OCI-LY1 (cell line): ENCODE measurements around the gene FOXF1.

ENCODE experiments used
- H2AFZ ChIP-seq: fragments of 200-600 bp; sonication (generic), shearing (Covaris generic); 2 replicates; pipeline ENCODE4 v1.6.0; 2014; ENCODE audit warnings: antibody characterized with exemption, mild to moderate bottlenecking, low read length
- H3F3A ChIP-seq: fragments of 200-600 bp; sonication (generic), shearing (Covaris generic); 2 replicates; pipeline ENCODE4 v1.6.0; 2014; ENCODE audit warnings: mild to moderate bottlenecking, antibody characterized with exemption, low read length, moderate library complexity; ENCODE audit not compliant: insufficient read depth
- H3K27ac ChIP-seq: fragments of 200-600 bp; sonication (generic); 2 replicates; pipeline ENCODE4 v1.5.1; 2014; ENCODE audit warnings: low read length, mixed run types, mild to moderate bottlenecking, low read depth; ENCODE audit not compliant: poor library complexity, severe bottlenecking
- H3K27me3 ChIP-seq: fragments of 200-600 bp; sonication (generic); 2 replicates; pipeline ENCODE4 v1.6.0; 2014; ENCODE audit warnings: antibody characterized with exemption, mild to moderate bottlenecking, low read length, moderate library complexity; ENCODE audit not compliant: insufficient read depth
- H3K36me3 ChIP-seq: fragments of 200-600 bp; sonication (generic); 2 replicates; pipeline ENCODE4 v1.6.1; 2014; ENCODE audit warnings: mild to moderate bottlenecking, antibody characterized with exemption, low read length, moderate library complexity, mixed read lengths; ENCODE audit not compliant: insufficient read depth
- H3K4me1 ChIP-seq: fragments of 200-600 bp; sonication (generic); 2 replicates; pipeline ENCODE4 v1.5.1; 2014; ENCODE audit warnings: mild to moderate bottlenecking, low read length, moderate library complexity; ENCODE audit not compliant: insufficient read depth, severe bottlenecking
- H3K4me2 ChIP-seq: fragments of 200-600 bp; sonication (generic), shearing (Covaris generic); 2 replicates; pipeline ENCODE4 v1.6.1; 2014; ENCODE audit warnings: low read length
- H3K4me3 ChIP-seq: fragments of 200-600 bp; sonication (generic); 2 replicates; pipeline ENCODE4 v1.5.1; 2014; ENCODE audit warnings: low read length, low read depth, mild to moderate bottlenecking, mixed read lengths; ENCODE audit not compliant: poor library complexity, severe bottlenecking
- H3K79me2 ChIP-seq: fragments of 200-600 bp; shearing (Covaris generic); 2 replicates; pipeline ENCODE4 v1.6.1; 2016; ENCODE audit warnings: mixed run types, low read length, mixed read lengths; ENCODE audit not compliant: insufficient read depth
- H3K9ac ChIP-seq: fragments of 200-600 bp; sonication (generic), shearing (Covaris generic); 2 replicates; pipeline ENCODE4 v1.6.1; 2014; ENCODE audit warnings: mild to moderate bottlenecking, low read length, mixed read lengths
- H3K9me2 ChIP-seq: fragments of 200-600 bp; sonication (generic), shearing (Covaris generic); 2 replicates; pipeline ENCODE4 v1.6.1; 2014; ENCODE audit warnings: low read depth, mild to moderate bottlenecking, low read length, mixed read lengths
- H3K9me3 ChIP-seq: fragments of 200-600 bp; shearing (Covaris generic); 2 replicates; pipeline ENCODE4 v1.6.1; 2014; ENCODE audit warnings: low read length, mixed read lengths
- H4K20me1 ChIP-seq: fragments of 200-600 bp; sonication (generic), shearing (Covaris generic); 2 replicates; pipeline ENCODE4 v1.6.0; 2016; ENCODE audit warnings: mild to moderate bottlenecking, low read length; ENCODE audit not compliant: insufficient read depth
- EZH2 ChIP-seq: fragments of 200-600 bp; sonication (generic), shearing (Covaris generic); IDR thresholded peaks from 2 replicates; pipeline ENCODE4 v1.8.0; 2017; ENCODE audit warnings: borderline replicate concordance, mixed run types, mild to moderate bottlenecking, antibody characterized with exemption, low read length, moderate library complexity, mixed read lengths
- TF ChIP-seq, protein P1 (sequence below): fragments of 200-600 bp; sonication (generic), shearing (Covaris generic); IDR thresholded peaks from 2 replicates; pipeline ENCODE4 v1.5.1; 2017; ENCODE audit warnings: mild to moderate bottlenecking, antibody characterized with exemption, low read length, moderate library complexity, mixed read lengths

Gene FOXF1

DNA sequence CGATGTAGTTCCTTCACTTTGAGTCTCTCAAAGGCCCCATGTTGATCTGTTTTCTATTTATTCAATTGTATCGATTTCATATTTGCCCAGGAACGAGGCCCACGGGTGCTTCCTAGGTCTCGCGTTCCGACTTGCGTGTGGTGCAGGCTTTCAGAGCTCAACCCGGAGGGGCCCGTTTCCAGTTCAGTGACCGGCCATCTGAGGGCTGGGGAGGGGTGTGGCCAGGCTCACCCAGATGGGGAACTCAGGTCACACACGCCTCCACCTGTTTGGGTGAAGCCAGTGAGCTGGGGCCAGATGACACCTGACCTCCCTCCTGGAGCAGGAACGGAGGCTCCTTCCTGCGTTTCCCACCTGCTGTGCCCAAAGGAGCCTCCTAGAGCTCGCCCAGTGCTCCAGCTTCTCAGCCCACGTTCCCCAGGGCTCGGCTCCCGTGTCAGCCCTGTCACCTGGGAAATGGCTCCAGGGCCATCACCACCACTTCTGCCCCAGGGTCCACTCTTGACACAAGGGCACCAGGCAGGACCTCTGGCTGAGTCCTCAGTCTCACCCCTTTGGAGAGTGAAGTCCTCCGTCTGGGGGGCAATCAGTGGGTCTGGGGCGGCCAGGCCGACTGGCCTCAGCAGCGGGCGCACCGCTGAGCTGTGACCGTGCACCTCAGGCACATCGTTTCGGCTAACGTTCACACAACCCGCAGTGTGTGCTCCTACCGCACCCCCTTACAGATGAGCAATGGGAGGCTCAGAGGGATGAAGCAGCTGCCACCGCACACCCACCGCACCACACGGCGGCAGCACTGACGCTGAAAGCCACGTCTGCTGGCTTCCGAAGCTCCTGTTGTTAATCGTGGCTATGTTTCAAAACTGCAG lies 18.0 kb downstream of the FOXF1 start:
- H3K79me2 ChIP-seq = no peaks in the 10 kb centered on the region
- H3K36me3 ChIP-seq = no peaks in the 10 kb centered on the region
- no peak for TF ChIP-seq EZH2
- TF ChIP-seq, protein P1, sequence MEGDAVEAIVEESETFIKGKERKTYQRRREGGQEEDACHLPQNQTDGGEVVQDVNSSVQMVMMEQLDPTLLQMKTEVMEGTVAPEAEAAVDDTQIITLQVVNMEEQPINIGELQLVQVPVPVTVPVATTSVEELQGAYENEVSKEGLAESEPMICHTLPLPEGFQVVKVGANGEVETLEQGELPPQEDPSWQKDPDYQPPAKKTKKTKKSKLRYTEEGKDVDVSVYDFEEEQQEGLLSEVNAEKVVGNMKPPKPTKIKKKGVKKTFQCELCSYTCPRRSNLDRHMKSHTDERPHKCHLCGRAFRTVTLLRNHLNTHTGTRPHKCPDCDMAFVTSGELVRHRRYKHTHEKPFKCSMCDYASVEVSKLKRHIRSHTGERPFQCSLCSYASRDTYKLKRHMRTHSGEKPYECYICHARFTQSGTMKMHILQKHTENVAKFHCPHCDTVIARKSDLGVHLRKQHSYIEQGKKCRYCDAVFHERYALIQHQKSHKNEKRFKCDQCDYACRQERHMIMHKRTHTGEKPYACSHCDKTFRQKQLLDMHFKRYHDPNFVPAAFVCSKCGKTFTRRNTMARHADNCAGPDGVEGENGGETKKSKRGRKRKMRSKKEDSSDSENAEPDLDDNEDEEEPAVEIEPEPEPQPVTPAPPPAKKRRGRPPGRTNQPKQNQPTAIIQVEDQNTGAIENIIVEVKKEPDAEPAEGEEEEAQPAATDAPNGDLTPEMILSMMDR = no peak
- H2AFZ ChIP-seq = no peak overlapping the region
- no peaks in the 10 kb centered on the region for H3K4me1 ChIP-seq
- H4K20me1 ChIP-seq = no peaks in the 10 kb centered on the region
- no peak overlapping the region for H3K4me3 ChIP-seq
- H3K27ac ChIP-seq = no peak overlapping the region
- no peak overlapping the region for H3K4me2 ChIP-seq
- no peak overlapping the region for H3K9ac ChIP-seq
- H3K9me3 ChIP-seq = no peaks in the 10 kb centered on the region
- no peaks in the 10 kb centered on the region for H3K27me3 ChIP-seq
- no peaks in the 10 kb centered on the region for H3K9me2 ChIP-seq
- H3F3A ChIP-seq = no peaks in the 10 kb centered on the region

- Histone ChIP-seq H3K36me3 (no peaks in the 10 kb centered on the region), H3K4me1 (no peaks in the 10 kb centered on the region), H3K9me2 (no peaks in the 10 kb centered on the region), H3K79me2 (no peaks in the 10 kb centered on the region), H2AFZ (no peak overlapping the region), H3K27me3 (no peaks in the 10 kb centered on the region), H3F3A (no peaks in the 10 kb centered on the region), H3K9ac (no peak overlapping the region), H3K4me3 (no peak overlapping the region), H3K27ac (no peak overlapping the region), H3K4me2 (no peak overlapping the region), H4K20me1 (no peaks in the 10 kb centered on the region), H3K9me3 (no peaks in the 10 kb centered on the region)
- TF ChIP-seq, protein P1 = no peak
- no peak for TF ChIP-seq EZH2
Measured at GRCh38 chr16:86529160-86529559, 18.8 kb downstream of the FOXF1 start.

- H3K9ac ChIP-seq = no peak overlapping the region
- no peaks in the 10 kb centered on the region for H3K9me3 ChIP-seq
- H3K4me2 ChIP-seq = no peak overlapping the region
- H3K4me1 ChIP-seq = no peaks in the 10 kb centered on the region
- no peaks in the 10 kb centered on the region for H3K36me3 ChIP-seq
- H3F3A ChIP-seq = no peaks in the 10 kb centered on the region
- no peaks in the 10 kb centered on the region for H3K27me3 ChIP-seq
- no peak for TF ChIP-seq EZH2
- TF ChIP-seq, protein P1 = no peak
- no peak overlapping the region for H2AFZ ChIP-seq
- no peak overlapping the region for H3K27ac ChIP-seq
- H3K79me2 ChIP-seq = no peaks in the 10 kb centered on the region
- H3K9me2 ChIP-seq = no peaks in the 10 kb centered on the region
- H3K4me3 ChIP-seq = no peak overlapping the region
- H4K20me1 ChIP-seq = no peaks in the 10 kb centered on the region
Measured at GRCh38 chr16:86530251-86531190, 20.2 kb downstream of the FOXF1 start.
